ENCODE measurements around the gene SESTD1. TPM values are rescaled to one million over a fixed set of nuclear protein-coding genes. Genes with fewer than 3 reads are reported as not detected.

The SESTD1 gene
- total RNA-seq, 2 donors from 2014 or later, result 11.1 to 12.0 TPM

- ATAC-seq, result no peak
- H3K4me3 Mint-ChIP-seq, result no peak overlapping the region
- H3K27me3 Mint-ChIP-seq, result no peaks in the 10 kb centered on the region
- no peaks in the 10 kb centered on the region for H3K36me3 Mint-ChIP-seq
- peak overlapping the region in 1 of 2 donors; percentile 8 for H3K27ac Mint-ChIP-seq
- peaks cover 15 to 24% of the 10 kb centered on the region in 2 donors for H3K4me1 Mint-ChIP-seq (ENCODE audit: low read depth in 2 of 2)
- no peaks in the 10 kb centered on the region for H3K9me3 Mint-ChIP-seq
- DNase-seq (ENCODE audit: low spot score), result no peak
These were observed 24.8 kb downstream of the SESTD1 start for GRCh38 chr2:179239838-179240237.

GRCh38 chr2:179239195-179239594 lies 25.4 kb downstream of the SESTD1 start:
- Mint-ChIP-seq H3K36me3 (no peaks in the 10 kb centered on the region), H3K9me3 (no peaks in the 10 kb centered on the region), H3K27ac (no peak overlapping the region), H3K4me1 (ENCODE audit: low read depth in 2 of 2) (peaks cover 18 to 24% of the 10 kb centered on the region in 2 donors), H3K27me3 (no peaks in the 10 kb centered on the region), H3K4me3 (no peak overlapping the region)
- DNase-seq (ENCODE audit: low spot score), result no peak
- ATAC-seq, result no peak

- Mint-ChIP-seq H3K4me3 (no peak overlapping the region), H3K9me3 (no peaks in the 10 kb centered on the region), H3K36me3 (no peaks in the 10 kb centered on the region), H3K27ac (no peak overlapping the region), H3K27me3 (no peaks in the 10 kb centered on the region), H3K4me1 (ENCODE audit: low read depth in 2 of 2) (peaks cover 18 to 24% of the 10 kb centered on the region in 2 donors)
- ATAC-seq (no peak), DNase-seq (ENCODE audit: low spot score) (no peak)
These were observed 26.6 kb downstream of the SESTD1 start for GRCh38 chr2:179238027-179238426.

- H3K27ac Mint-ChIP-seq, result no peak overlapping the region
- peaks cover 23 to 24% of the 10 kb centered on the region in 2 donors for H3K4me1 Mint-ChIP-seq (ENCODE audit: low read depth in 2 of 2)
- no peaks in the 10 kb centered on the region for H3K36me3 Mint-ChIP-seq
- no peaks in the 10 kb centered on the region for H3K9me3 Mint-ChIP-seq
- H3K4me3 Mint-ChIP-seq, result no peak overlapping the region
- ATAC-seq (no peak), DNase-seq (ENCODE audit: low spot score) (no peak)
- H3K27me3 Mint-ChIP-seq, result no peaks in the 10 kb centered on the region
These were observed 27.3 kb downstream of the SESTD1 start for GRCh38 chr2:179237209-179237946.

- DNase-seq (ENCODE audit: low spot score), result no peak
- H3K27ac Mint-ChIP-seq, result peak overlapping the region in 1 of 2 donors; percentile 7
- no peaks in the 10 kb centered on the region for H3K36me3 Mint-ChIP-seq
- ATAC-seq, result no peak
- no peaks in the 10 kb centered on the region for H3K27me3 Mint-ChIP-seq
- H3K4me3 Mint-ChIP-seq, result no peak overlapping the region
- H3K4me1 Mint-ChIP-seq (ENCODE audit: low read depth in 2 of 2), result peaks cover 20 to 24% of the 10 kb centered on the region in 2 donors
- no peaks in the 10 kb centered on the region for H3K9me3 Mint-ChIP-seq
These were observed 29.0 kb downstream of the SESTD1 start for GRCh38 chr2:179235463-179236108.

GRCh38 chr2:179234658-179235240 lies 29.9 kb downstream of the SESTD1 start:
- peak; percentile 46 to 89 for ATAC-seq

GRCh38 chr2:179233626-179234430 lies 30.8 kb downstream of the SESTD1 start:
- Mint-ChIP-seq H3K4me1 (ENCODE audit: low read depth in 2 of 2) (peaks cover 8 to 14% of the 10 kb centered on the region in 2 donors), H3K9me3 (no peaks in the 10 kb centered on the region), H3K4me3 (peak overlapping the region; percentile 3), H3K27ac (peak overlapping the region in 1 of 2 donors; percentile 68), H3K27me3 (no peaks in the 10 kb centered on the region), H3K36me3 (no peaks in the 10 kb centered on the region)
- ATAC-seq (no peak), DNase-seq (ENCODE audit: low spot score) (no peak)

More at GRCh38 chr2:179234658-179235240, 29.9 kb downstream of the SESTD1 start:
- Mint-ChIP-seq H3K4me3 (peak overlapping the region; percentile 3), H3K27ac (peak overlapping the region in 1 of 2 donors; percentile 68), H3K27me3 (no peaks in the 10 kb centered on the region), H3K36me3 (no peaks in the 10 kb centered on the region), H3K4me1 (ENCODE audit: low read depth in 2 of 2) (peaks cover 14 to 18% of the 10 kb centered on the region in 2 donors), H3K9me3 (no peaks in the 10 kb centered on the region)
- no peak for DNase-seq (ENCODE audit: low spot score)

GRCh38 chr2:179233083-179233490 lies 31.5 kb downstream of the SESTD1 start:
- Mint-ChIP-seq H3K27ac (peak overlapping the region in 1 of 2 donors; percentile 32), H3K36me3 (no peaks in the 10 kb centered on the region), H3K4me3 (no peak overlapping the region)

GRCh38 chr2:179226961-179227259 lies 37.7 kb downstream of the SESTD1 start:
- DNase-seq (ENCODE audit: low spot score) (no peak), ATAC-seq (no peak)
- H3K27me3 Mint-ChIP-seq, result no peaks in the 10 kb centered on the region
- H3K27ac Mint-ChIP-seq, result no peak overlapping the region
- no peaks in the 10 kb centered on the region for H3K36me3 Mint-ChIP-seq
- no peaks in the 10 kb centered on the region for H3K9me3 Mint-ChIP-seq
- H3K4me1 Mint-ChIP-seq (ENCODE audit: low read depth in 2 of 2), result no peaks in the 10 kb centered on the region
- no peak overlapping the region for H3K4me3 Mint-ChIP-seq

More at GRCh38 chr2:179233083-179233490, 31.5 kb downstream of the SESTD1 start:
- H3K27me3 Mint-ChIP-seq, result no peaks in the 10 kb centered on the region
- no peak for DNase-seq (ENCODE audit: low spot score)
- H3K4me1 Mint-ChIP-seq (ENCODE audit: low read depth in 2 of 2), result peaks cover 6 to 14% of the 10 kb centered on the region in 2 donors
- no peaks in the 10 kb centered on the region for H3K9me3 Mint-ChIP-seq
- ATAC-seq, result no peak

- Mint-ChIP-seq H3K9me3 (no peaks in the 10 kb centered on the region), H3K4me1 (ENCODE audit: low read depth in 2 of 2) (no peaks in the 10 kb centered on the region), H3K27ac (no peak overlapping the region), H3K27me3 (no peaks in the 10 kb centered on the region), H3K36me3 (no peaks in the 10 kb centered on the region), H3K4me3 (no peak overlapping the region)
- no peak for ATAC-seq
- no peak for DNase-seq (ENCODE audit: low spot score)
These were observed 38.2 kb downstream of the SESTD1 start for GRCh38 chr2:179226203-179226960.

GRCh38 chr2:179224361-179224760 lies 40.3 kb downstream of the SESTD1 start:
- no peak for DNase-seq (ENCODE audit: low spot score)
- Mint-ChIP-seq H3K9me3 (no peaks in the 10 kb centered on the region), H3K27me3 (no peaks in the 10 kb centered on the region), H3K4me1 (ENCODE audit: low read depth in 2 of 2) (no peaks in the 10 kb centered on the region), H3K4me3 (no peak overlapping the region), H3K27ac (no peak overlapping the region), H3K36me3 (no peaks in the 10 kb centered on the region)
- no peak for ATAC-seq

- Mint-ChIP-seq H3K9me3 (no peaks in the 10 kb centered on the region), H3K36me3 (no peaks in the 10 kb centered on the region), H3K27ac (no peak overlapping the region), H3K4me1 (ENCODE audit: low read depth in 2 of 2) (no peaks in the 10 kb centered on the region), H3K27me3 (no peaks in the 10 kb centered on the region), H3K4me3 (no peak overlapping the region)
- DNase-seq (ENCODE audit: low spot score) (no peak), ATAC-seq (no peak)
These were observed 42.6 kb downstream of the SESTD1 start for GRCh38 chr2:179222076-179222475.
